NB4 (cell line): ENCODE results near the gene EHMT1.

Experiments
- CTCF ChIP-seq: IDR thresholded peaks from one replicate; pipeline ENCODE4 v1.5.1; 2012; ENCODE audit warnings: low read depth, low read length
- MAX ChIP-seq: IDR thresholded peaks from 2 replicates; pipeline ENCODE4 v1.6.1; 2011; ENCODE audit warnings: low read depth, low read length

GRCh38 chr9:137685741-137686420, 67.1 kb downstream of the EHMT1 start:
- TF ChIP-seq CTCF: no peak
- TF ChIP-seq MAX: no peak
